NCI-H510A (cell line): ENCODE results near the gene HIPK2.

ENCODE experiments used
- DNase-seq: peaks from one replicate; lab custom pipeline; 2025; lab: John Stamatoyannopoulos, UW

The HIPK2 gene

DNA sequence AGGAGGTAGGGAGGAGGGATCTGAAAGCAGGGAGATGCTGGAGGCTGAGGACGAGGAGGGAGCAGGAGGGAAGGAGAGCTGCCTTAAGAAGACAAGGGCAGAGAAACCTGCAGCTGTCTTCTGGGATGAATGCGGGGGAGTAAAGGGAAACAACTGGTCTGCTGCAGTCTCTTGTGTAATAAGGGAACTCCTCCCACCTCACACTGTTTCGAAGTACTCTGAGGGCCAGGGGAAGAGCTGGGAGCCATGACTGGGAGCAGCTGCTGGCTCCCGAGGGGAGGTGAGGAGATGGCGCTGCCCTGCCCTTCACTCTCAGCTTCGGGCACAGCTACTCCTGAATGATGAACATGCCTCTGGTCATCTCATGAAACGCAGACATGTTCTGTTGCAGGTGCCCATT, 189.2 kb downstream of the HIPK2 start:
- no peak for DNase-seq

DNA sequence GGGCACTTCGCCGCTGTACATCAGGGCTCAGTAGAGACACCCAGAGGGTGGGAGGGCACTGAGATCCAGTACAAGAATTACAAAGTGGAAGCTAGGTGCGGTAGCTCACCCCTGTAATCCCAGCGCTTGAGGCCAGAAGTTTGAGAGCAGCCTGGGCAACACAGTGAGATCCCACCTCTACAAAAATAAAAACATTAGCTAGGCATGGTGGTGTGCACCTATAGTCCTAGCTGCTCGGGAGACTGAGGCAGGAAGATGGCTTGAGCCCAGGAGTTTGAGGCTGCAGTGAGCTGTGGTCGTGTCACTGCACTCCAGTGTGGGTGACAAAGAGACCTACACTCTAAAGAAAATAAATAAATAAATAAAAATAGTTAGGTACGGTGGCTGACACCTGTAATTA, 190.3 kb downstream of the HIPK2 start:
- no peak for DNase-seq

DNA sequence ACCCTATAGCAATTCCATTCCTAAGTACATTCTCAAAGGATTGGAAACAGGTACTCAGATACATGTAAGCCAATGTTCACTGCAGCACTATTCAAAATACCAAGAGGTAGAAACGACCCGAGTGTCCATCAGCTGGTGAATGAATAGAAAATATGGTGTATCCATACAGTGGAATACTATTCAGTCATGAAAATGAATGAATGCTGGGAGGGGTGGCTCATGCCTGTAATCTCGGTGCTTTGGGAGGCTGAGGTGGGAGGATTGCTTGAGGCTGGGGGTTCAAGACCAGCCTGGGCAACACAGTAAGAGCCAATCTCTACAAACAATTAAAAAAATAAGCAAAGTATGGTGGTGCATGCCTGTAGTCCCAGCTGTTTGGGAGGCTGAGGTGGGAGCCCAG, 191.5 kb downstream of the HIPK2 start:
- DNase-seq = no peak

DNA sequence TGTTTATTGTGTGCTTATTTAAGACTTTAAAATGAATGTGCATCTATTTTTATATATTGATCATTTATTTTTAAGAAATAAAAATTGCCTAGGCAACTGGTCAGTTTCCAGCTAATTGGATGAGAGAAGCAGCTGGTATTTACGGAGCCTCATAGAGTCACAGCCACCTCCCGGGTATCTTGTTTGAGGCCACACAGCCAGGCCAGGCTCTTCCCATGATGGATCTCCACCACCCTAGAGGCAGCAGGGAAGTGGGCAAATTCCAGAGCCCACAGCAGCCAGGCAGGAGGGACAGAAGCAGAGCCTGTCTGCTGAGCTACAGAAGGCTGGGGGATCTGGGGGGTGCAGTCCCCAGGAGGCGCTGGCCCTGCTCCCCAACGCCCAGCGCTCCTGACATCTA, 192.8 kb downstream of the HIPK2 start:
- no peak for DNase-seq

DNA sequence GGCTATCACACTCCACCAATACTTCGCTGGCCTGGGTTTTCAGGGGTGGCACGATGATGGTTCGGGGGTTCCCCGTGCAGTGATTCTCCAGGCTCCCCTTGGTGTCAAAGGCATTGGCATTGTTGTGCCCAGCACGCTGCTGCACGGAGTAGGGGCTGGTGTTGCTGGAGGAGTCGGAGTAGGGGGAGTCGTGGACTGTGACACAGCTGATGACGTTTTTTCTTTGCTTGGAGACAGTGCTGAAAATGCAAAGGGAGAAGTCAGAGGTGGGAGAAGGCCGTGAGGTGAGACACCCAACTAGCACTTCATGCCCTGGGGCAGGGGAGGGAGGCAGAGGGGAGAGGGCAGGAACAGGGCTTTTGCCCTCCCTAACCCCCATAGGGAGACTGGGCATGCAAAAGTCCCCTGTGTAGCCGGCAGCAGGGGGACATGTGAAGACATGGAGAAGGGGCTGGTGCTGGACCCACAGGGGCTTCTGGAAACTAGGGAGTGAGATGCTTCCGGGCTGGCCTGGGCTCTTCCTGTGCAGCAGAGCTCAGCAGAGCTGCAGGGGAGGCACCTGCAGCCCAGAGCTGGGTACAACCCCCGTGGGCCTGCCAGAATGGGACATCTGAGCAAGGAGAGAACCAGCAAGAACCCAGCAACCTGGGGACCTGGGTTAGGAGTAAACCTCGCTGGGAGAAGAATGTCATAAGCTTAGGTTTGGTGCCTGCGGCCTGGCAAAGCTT, 193.8 kb downstream of the HIPK2 start:
- DNase-seq = no peak

- no peak for DNase-seq
Observed at GRCh38 chr7:139582671-139583155, 195.1 kb downstream of the HIPK2 start.

DNA sequence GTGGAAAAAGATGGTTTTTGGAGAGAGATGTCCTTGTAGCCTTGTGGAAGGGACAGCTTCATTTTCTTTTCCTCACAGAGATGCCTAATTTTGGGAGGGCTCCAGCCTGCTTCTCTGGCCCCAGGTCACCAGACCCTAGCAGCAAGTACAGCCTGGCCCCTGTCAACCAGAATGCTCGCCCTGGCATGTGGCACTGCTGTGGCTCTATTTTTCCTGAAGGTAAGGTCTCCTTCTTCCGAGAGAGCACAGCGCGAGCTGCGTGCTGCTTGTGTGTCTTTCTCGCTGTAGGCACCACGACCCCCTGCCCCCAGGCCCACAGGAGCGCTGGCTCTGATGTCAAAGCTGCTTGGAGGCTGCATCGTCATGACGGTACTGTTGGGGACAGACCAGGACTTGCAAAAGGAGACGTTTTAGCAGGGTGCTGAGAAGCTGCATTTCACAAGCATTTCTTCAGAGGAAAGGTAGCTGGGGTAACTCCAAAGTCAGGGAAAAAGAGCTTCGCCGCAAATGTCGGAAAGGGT, 195.6 kb downstream of the HIPK2 start:
- DNase-seq = no peak

DNA sequence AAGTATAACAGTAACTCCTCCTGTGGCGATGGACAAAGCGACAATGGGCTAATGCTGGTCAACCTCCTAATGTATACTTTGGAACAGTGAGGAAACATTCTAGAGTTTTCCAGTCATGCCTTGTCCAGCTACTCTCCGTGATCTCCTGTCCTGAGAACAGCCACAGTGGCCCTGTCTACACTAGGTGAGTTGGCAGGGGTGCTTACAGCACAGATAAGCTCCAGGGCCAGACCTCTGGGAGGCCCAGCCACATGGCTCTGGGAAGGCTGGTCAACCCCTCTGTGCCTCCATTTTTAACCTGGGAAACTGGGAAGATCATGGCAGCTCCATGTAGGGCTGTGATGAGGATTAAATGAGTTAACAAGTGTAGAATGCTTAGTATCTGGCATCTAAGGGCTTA, 197.4 kb downstream of the HIPK2 start:
- DNase-seq = no peak

DNA sequence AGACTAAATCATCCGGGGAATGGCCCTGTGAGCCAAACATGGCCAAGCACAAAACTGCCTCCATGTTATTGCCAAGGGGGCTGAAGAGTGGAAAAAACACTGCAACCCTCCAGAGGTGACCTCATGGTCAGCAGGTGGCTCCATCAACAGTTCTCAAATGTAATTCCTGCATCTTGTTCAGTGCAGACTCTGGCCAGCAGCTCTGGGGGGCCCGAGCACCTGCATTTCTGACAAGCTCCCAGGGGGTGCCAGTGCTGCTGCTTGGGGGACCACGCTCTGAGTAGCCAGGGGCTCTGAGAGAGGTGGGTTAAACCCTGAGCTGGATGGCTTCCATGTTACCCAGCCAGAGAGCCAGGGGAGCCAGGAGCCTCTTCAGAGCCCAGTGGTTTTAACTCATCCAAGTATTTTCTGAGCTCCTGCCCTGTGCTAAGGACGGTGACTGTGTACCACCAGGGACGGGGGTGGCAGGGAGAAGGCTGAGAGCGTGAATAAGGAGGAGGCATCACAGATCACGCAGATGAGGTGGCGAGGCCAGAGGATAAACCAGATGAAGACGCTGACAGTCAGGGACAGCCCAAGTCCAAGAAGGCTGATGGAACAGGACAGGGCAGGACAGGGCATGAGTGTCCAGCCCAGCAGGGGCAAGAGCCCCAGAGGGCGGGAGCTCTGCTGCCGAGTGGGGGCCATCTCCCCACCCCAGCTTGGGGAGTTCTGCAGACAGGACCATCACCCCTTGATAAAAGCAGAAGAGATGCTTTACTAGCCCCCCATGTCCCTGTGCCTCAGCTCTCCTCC, 201.4 kb downstream of the HIPK2 start:
- DNase-seq = no peak

- no peak for DNase-seq
Observed at GRCh38 chr7:139575338-139575680, 202.5 kb downstream of the HIPK2 start.

DNA sequence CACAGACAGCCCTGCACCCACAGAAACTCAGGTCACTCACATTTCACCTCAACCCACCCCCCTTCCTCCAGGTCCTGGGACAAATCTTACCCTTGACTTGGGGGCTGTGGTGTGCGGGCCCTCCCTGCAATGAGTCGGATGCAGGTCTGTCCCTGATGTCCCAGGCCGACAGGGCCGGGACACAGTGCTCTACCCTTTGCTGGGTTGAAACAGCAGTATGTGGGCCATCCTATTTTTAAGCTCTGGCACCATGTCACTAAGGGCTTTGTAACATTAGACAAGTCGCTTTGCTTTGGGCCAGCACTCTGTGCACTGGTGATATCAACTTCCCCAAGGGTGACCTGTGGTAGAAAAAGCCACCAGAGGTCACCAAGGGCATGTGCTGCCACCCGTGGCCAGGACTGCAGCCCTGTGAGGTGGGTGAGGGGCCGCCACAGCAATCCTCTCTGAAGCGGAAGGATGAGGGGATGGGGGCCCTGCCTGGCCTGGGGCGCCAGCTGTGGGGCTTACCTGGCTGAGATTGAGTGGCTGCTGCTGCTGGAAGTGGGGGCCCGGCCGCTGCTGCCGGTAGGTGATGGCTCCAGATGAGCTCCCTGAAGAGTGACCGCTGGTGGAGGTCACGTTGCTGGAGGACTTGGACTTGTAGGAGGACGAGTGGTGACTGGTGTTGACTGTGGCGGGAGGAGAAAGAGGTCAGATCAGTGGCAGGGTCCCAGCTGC, 203.0 kb downstream of the HIPK2 start:
- DNase-seq = no peak

DNA sequence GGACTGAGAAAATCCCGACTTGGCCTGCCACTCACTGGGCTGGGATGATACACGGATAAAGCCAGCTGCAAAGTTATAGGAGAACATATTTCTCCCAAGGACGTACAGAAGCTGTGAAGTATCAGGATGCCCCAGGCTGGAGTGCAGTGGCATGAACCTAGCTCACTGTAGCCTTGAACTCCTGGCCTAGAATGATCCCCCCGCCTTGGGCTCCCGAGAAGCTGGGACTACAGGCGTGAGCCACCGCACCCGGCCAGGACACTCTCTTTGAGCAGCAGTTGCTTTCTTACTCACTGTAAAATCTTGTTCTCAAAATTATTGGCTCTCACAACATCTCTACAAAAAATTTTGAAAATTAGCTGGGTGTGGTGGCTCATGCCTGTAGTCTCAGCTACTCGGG, 203.9 kb downstream of the HIPK2 start:
- DNase-seq = no peak

GRCh38 chr7:139572704-139573385, 205.0 kb downstream of the HIPK2 start:
- no peak for DNase-seq

- DNase-seq = no peak
Observed at GRCh38 chr7:139572071-139572470, 205.7 kb downstream of the HIPK2 start.

DNA sequence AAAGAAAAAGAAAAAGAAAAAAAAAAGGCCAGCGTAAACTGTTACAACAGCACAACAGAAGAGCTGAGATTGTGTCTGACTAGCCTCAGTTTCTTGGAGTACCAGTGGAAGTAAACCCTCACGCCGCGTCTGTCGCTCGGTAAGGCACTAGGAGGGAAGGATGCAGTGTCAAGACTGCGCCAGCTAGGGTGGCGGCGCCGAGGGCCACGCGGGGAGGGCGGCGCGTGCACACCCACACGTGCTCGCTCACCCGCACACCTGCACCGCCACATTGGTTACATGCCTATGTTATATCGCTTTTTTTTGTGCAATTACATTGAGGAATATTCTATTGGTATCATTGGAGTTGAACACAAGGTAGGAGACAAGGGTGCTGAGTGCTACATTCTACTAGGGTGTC, 206.1 kb downstream of the HIPK2 start:
- no peak for DNase-seq

- no peak for DNase-seq
Observed at GRCh38 chr7:139571190-139571589, 206.6 kb downstream of the HIPK2 start.

- DNase-seq = no peak
Observed at GRCh38 chr7:139570626-139571025, 207.2 kb downstream of the HIPK2 start.

DNA sequence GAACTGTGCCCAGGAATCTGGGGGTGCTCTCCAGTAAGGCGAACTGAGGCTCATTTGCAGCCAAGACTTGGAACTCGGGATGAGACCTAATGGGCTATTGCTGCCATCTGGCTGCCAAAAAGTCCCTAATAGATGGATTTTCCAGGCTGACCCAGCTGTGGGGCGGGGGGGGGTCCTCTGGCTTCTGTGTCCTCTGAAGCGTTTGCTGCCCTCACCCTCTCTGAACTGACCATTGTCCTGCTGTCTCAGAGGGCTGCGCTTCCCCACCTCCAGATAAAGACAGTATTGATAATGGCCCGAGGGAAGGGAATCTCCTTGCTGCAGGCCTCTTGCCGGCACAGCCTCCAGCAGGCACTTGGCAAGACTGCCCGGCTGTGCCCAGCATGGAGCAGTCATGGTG, 207.7 kb downstream of the HIPK2 start:
- no peak for DNase-seq

- DNase-seq = no peak
Observed at GRCh38 chr7:139568813-139569490, 208.8 kb downstream of the HIPK2 start.

- DNase-seq = no peak
Observed at GRCh38 chr7:139568346-139568675, 209.5 kb downstream of the HIPK2 start.

DNA sequence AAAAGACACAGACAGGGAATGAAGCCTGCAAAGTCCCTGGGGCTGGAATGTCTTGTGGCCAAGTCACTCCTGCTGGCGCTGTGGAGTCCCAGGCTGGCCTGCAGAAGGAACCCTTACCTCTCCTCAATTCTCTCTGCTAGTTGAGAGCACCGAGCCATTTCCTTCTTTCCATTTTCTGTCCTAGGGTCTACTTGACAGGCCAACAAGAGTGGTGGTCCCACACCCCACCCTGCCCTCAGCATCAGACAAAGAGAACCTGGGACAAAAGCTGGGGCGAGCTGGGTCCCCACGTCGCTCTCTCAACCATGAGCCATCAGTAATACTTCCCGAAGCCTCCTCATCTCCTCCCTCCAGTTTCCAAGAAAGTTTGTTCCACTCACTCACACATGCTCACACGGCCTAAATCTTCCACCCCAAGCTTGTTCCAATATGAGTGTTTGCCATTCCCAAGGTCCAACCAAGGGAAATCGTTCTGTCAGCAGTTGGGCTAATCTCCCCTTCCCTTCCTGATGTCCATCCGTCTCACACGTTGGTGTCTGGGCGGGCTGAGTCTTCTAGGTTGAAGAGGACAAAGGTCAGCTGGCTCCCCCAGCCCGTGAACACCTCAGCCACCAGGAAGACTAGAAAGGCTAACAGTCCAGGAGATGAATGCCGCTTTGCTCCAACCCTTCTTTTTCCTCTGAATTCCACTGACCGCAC, 210.0 kb downstream of the HIPK2 start:
- DNase-seq = no peak
